HG03571 (cell line): ENCODE results near the gene SYNE3.

Experiments
- ATAC-seq: cut with Tn5 transposase; IDR thresholded peaks from one replicate; pipeline ENCODE4 v1.9.1; 2021; ENCODE audit not compliant: unreplicated experiment

SYNE3 gene, protein sequence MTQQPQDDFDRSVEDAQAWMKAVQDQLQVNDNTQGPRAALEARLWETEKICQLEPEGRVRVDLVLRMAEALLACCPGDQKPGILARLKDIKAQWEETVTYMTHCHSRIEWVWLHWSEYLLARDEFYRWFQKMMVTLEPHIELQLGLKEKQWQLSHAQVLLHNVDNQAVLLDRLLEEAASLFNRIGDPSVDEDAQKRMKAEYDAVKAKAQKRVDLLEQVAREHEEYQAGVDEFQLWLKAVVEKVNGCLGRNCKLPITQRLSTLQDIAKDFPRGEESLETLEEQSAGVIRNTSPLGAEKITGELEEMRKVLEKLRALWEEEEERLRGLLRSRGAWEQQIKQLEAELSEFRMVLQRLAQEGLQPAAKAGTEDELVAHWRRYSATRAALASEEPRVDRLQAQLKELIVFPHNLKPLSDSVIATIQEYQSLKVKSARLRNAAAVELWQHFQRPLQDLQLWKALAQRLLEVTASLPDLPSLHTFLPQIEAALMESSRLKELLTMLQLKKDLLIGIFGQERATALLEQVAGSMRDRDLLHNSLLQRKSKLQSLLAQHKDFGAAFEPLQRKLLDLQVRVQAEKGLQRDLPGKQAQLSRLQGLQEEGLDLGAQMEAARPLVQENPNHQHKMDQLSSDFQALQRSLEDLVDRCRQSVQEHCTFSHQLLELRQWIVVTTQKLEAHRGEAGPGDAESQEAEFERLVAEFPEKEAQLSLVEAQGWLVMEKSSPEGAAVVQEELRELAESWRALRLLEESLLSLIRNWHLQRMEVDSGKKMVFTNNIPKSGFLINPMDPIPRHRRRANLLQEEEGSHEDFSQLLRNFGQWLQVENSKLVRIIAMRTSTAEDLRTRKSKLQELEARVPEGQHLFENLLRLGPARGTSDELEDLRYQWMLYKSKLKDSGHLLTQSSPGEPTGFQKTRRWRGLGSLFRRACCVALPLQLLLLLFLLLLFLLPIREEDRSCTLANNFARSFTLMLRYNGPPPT

GRCh38 chr14:95516554-95517181 lies at the start of gene SYNE3:
Gene SYNE3 (minus strand): TSS chr14:95516650. CDS start chr14:95475821, 40,829 bp downstream.
- ATAC-seq = peak; percentile 34

DNA sequence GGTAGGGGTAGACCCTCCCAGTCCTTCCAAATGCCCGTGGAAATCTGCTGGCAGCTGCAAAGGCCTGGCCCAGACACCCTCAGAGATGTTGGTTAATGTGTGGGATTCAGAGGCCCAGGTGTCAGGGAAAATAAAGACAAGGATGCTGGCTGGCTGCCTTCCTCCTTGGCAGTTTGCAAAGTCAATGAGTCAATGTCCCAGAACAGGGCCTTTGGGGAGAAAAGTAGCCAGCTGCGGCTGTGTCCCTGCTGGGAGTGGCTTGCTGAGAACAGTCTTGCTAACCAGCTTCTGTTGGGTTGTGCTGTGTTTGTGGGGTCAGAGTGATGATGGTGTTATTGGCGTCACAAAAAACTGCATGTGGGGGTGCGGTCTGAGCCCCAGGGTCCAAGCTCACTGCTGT lies 47.6 kb upstream of the SYNE3 start:
- no peak for ATAC-seq

- no peak for ATAC-seq
These were observed 46.6 kb upstream of the SYNE3 start for GRCh38 chr14:95562892-95563685.

GRCh38 chr14:95561001-95561412 lies 44.6 kb upstream of the SYNE3 start:
- peak; percentile 90 for ATAC-seq

DNA sequence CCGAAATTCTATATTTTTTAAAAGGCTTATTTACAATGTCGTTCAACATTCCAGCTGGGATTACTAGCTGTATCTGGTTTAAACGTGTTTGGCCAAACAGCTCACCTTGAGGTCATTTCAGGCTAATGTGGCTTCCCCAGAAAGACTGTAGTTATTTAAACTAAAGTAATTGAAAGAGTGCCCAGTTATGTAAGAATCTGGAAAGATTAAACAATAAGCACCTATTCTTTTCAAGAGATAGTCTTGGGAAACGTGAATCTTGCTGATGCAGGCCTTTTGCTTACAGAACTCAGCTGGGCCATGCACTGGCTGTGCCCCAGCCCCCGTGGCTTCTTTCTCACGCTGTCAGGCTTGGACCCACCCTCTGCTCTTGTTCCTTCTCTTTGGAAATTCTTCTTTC lies 42.8 kb upstream of the SYNE3 start:
- ATAC-seq = no peak

DNA sequence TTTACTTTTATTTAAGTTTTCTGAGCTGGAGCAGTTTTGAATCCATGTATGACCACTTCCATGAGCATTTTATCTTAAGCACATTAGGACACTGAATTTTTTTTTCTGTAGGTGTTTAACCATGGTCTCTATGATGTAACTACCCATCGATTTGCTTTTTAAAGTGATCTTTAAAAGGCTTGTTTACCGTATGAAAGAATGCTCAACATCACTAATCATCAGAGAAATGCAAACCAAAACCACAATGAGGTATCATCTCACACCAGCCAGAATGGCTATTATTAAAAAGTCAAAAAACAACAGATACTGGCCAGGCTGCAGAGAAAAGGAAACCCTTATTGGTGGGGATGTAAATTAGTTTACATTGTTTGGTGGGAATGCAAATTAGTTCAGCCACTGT lies 41.4 kb upstream of the SYNE3 start:
- no peak for ATAC-seq

DNA sequence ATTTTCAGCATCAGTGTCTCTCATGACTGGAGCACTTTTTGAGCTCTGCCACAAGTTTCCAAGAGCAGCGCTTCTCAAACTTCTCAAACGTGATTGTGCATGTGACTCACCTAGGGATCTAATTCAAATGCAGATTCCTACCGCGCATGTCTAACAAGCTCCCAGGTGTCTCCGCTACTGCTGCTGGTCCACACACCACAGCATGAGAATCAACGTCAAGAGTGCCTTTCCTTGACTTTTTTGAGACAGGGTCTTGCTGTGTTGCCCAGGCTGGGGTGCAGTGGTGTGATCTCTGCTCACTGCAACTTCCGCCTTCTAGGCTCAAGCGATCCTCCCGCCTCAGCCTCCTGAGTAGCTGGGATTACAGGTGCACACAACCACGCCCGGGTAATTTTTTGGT lies 40.8 kb upstream of the SYNE3 start:
- ATAC-seq = no peak

DNA sequence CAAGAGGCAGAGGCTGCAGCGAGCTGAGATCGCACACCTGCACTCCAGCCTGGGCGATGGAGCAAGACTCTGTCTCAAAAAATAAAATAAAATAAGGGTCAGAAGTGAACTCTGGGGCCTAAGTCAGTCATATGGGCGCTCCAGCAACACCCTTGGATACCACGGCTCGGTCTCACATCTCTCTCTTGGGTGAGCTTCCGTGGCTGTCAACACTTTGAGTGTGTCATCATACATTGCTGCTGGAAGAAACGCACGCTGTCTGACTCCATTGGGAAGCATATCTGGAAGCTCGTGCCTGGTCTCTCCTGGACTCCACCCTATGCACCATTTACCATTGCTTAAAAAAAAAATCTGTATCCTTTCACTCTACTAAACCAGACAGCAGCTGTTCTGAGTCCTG lies 38.6 kb upstream of the SYNE3 start:
- ATAC-seq = no peak

DNA sequence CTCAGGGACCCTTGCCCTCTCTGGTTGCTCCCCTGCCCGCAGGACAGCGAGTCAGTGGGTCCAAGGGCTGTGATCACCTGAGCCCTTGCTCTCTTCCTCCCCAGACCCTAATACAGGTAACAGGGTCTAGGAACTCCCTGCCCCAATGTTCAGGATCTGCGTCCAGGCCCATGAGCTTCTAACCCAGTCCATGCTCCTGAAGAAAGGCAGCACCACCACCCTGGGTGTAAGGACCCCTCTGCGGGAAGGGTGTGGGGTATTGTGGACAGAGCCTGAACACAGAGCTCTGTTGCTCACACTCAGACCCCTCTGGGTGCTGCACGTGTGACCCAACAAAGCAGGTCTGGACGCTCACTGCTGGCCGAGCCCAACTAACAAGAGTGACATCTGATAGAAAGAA lies 36.7 kb upstream of the SYNE3 start:
- no peak for ATAC-seq

GRCh38 chr14:95551435-95551834 lies 35.0 kb upstream of the SYNE3 start:
- ATAC-seq = no peak

GRCh38 chr14:95549656-95550585 lies 33.5 kb upstream of the SYNE3 start:
- ATAC-seq = no peak

DNA sequence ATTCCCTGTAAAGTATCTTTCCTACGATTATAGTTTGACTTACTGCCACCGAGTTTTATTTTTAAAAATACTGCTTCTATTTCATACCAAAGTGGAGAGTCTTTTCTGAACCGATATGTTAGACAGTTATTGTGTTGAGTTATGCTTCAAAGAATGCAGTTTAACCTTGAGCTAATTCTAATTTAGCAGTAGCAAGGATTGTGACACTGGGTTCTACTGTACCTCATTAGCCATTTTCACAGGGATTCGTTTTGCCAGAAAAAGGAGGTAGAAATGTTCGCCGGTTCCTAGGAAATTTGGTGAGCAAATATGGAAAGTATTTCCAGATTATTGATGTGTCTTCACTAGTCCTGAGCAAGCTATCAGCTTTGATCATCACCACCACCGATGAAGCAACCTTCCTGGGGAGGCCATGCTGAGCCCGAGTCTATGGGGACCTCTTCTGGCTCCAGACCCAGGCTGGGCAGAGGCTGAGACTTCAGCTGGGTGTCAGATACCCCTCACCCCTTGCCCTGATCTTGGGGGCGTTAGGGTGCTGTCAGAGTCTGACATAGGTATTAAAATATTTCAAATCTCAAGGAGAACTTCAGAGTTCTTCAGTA lies 32.0 kb upstream of the SYNE3 start:
- no peak for ATAC-seq

DNA sequence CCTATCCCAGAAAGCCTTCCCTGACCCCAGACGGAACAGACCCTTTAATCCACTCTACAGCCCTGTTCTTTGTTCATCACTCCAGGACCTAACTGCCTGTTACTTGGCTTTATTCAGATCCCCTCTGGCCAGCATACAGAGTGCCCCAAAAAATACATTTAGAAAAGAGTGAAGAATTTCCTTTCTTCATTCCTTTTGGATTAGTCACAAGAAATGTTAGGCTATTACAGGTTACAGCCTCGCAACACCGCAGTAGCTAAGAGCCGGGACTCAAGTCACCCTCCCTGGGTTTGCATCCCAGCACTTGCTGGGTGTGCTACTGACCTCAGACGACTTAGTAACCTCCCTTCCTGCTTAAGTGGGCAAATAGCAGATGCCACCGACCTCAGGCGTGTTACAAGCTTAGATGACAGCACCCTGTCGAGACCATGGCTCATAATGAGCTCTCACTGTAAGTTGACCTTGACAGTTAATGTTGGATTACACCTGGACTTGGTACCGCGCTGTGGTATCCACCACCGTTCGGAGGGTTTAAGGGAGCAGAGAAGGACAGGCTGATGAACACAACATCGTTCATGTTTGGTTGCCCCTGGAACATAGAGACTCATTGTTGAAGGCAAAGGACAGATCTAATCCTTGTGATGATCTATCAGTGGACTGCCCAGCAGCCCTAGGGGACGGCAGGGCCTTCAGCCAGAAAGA lies 31.3 kb upstream of the SYNE3 start:
- ATAC-seq = no peak

DNA sequence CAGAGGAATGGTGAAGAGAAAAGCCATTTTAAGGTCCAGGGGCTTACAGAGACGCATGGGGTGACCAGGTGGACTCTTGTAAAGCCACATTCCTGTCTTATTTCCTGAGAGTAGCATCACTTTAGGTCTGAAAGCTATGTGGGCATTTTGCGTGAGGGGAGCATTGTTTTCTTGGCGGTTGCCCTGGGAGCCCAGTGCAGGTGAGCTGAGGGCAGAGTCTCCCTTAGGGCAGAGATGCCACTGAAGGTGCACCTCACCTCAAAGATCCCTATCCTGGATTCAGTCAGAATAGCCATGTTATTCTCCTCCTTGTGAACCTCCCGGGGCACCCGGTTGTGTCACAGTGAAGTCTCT lies 30.8 kb upstream of the SYNE3 start:
- no peak for ATAC-seq

GRCh38 chr14:95545515-95546168 lies 29.2 kb upstream of the SYNE3 start:
- no peak for ATAC-seq

DNA sequence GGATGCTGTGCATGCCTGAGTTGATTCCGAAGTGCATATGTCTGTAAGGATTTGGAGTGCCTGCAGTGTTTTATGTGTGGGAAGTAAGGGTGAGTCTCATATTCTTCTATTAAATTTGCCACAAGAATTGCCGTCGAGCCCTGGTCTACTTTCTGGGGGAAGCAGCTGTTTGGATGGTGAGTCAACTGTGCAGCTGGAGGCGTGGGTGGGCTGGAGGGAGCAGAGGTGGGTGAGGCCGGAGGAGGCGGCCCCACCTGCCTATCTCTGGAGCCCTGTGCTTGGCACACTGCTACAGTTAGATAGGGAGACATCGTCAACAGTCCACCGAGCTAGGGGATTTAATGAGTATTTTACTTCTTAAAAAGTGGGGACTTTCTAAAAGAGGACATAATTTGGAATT lies 28.1 kb upstream of the SYNE3 start:
- ATAC-seq = no peak

DNA sequence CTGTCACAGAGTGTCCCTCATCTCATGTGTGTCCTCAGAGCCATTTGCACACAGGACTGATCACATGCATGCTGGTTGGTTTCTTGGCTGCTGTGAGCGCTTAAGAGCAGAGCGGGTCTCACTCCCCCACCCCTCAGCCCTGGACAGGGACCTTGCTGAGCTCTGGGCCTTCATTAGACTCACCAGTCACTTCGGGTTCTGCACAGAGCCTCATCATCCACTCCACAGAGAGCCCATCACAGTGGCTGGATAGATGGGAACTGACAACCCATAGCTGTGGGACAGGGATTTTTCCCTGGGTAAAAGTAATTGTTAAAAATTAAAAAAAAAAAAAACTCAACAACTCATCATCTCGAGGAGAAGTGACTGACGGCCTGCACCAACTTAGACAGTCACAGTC lies 26.6 kb upstream of the SYNE3 start:
- ATAC-seq = no peak
